Measurements from ENCODE around the gene PRKN.
A peak's percentile ranks its signal among the peaks of the same experiment; 100 is the strongest.

Gene PRKN

GRCh38 chr6:162379757-162380409 is 347.7 kb downstream of the PRKN start:
- DNase-seq (ENCODE audit: low read depth): peak; percentile 54

DNA sequence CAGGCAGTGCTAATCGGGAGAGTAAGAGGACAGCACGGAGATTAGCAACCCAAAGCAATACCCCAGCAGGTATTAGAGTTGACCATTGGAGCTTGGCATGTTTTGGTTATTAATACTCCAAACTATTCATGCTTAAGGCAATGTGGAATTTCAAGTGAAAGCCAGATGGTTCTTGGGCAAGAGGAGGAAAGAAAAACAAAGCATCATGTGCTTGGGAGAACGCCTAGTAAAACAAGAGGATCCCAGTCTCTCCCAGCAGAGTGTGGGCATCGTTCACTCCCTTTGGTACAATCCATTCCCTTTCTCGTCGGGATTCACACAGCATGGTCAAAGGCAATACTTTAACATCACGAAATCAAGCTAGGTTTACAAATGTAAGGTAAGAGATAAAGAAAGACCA is 349.8 kb downstream of the PRKN start:
- DNase-seq (ENCODE audit: low read depth): peak; percentile 65

DNA sequence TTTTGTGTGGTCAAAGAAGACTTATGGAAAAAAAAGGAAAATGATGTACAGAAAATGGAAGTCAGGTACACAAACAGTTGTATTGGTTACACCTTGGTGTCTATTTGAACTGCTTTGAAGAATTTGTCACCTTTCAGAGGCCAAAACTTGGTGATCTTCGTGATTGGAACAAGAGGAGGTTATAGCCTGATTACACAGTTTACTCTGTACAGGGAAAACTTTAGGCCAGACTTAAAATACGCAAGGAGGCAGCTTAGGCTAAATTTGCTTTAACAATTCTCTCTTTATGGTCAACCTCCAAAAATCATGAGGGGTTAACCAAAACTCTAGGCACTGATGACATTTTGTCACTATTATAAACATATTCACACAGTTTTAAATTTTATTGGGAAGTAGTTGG is 353.7 kb downstream of the PRKN start:
- DNase-seq (ENCODE audit: low read depth): no peak

- DNase-seq (ENCODE audit: low read depth): no peak
Measured at GRCh38 chr6:162373192-162373591, 354.4 kb downstream of the PRKN start.

GRCh38 chr6:162372106-162372505 is 355.5 kb downstream of the PRKN start:
- no peak for DNase-seq (ENCODE audit: low read depth)

DNA sequence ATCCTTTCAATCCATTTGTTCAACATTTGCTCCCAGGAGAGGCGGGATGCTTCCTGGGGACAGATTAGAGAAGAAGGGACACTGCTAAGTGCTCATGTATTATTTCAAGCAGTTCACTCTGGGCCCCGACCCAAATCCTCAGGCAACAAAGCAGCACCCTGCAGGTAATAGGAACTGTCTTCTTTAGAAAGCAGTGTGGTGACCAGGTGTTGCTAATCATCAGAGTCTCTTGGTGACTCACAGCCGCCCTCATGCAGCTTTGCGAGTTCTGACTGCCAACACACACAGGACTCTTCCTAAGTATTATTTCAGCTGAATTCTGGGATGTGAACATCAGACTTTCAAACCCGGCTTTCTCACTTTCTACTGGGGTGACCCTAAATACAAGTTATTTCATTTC is 356.4 kb downstream of the PRKN start:
- no peak for DNase-seq (ENCODE audit: low read depth)

DNA sequence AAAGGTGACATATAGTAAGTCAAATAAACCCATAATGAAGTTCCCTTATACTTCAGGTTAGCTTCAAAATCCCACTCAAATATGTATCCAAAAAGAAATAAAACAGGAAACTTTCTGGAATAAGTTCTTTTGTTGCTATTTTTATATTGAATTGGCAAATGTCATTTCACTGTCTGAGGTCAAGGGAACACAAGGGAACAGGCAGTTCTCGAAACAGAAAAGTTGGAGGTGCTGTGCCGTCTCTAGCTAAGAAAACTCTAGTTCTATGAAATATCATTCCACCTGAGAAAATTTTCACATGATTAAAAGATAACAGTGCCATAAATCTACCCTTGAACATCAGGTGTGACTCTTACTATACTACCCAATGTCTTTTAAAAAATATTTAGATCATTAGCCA is 358.5 kb downstream of the PRKN start:
- no peak for DNase-seq (ENCODE audit: low read depth)

DNA sequence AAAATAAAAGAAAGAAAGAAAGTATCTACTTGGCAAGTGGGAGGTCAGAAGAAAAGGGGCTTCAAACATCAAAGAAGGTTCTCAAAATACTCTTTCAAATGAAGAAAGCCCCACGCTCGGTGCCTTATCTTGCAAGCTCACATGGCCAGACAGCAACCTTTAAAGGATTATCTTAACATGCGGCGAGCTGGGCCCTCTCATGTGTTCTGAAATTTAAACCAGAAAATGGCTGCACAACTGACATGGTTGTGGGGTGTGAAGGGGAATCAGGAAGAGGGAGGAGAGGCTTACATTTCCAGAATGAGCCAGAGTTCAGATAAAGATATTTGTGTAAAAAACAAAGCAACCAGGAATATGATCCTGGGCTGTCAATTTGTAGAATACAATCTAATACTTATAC is 363.1 kb downstream of the PRKN start:
- DNase-seq (ENCODE audit: low read depth): no peak

GRCh38 chr6:162363757-162364156 is 363.8 kb downstream of the PRKN start:
- DNase-seq (ENCODE audit: low read depth): no peak

- DNase-seq (ENCODE audit: low read depth): no peak
Measured at GRCh38 chr6:162360901-162361567, 366.5 kb downstream of the PRKN start.

- DNase-seq (ENCODE audit: low read depth): no peak
Measured at GRCh38 chr6:162358625-162359024, 368.9 kb downstream of the PRKN start.

DNA sequence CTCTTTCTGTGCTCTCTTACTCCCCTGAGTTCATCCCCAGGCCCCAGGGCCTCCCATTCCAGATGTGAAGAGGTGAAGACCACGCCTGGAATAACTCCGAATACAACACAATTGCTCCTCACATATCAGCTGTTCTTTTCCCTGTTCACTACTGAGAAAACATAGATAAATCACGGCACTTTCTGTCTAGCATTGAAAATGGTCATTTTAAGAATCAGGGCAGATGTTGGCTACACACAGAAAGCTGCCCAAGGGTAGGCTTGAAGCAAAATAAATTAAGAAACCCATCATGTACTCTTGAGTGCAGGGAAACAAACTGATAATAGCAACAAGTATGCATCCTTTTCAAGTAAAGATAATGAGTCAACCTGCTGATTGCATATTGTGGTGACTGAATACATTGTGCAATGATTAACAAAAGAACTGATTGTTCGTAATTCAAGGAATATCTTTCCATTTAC is 382.5 kb downstream of the PRKN start:
- peak; percentile 41 for DNase-seq (ENCODE audit: low read depth)

GRCh38 chr6:162344646-162345010 is 382.9 kb downstream of the PRKN start:
- DNase-seq (ENCODE audit: low read depth): no peak

- peak; percentile 63 for DNase-seq (ENCODE audit: low read depth)
Measured at GRCh38 chr6:162343936-162344645, 383.5 kb downstream of the PRKN start.

- DNase-seq (ENCODE audit: low read depth): no peak
Measured at GRCh38 chr6:162343198-162343935, 384.2 kb downstream of the PRKN start.

DNA sequence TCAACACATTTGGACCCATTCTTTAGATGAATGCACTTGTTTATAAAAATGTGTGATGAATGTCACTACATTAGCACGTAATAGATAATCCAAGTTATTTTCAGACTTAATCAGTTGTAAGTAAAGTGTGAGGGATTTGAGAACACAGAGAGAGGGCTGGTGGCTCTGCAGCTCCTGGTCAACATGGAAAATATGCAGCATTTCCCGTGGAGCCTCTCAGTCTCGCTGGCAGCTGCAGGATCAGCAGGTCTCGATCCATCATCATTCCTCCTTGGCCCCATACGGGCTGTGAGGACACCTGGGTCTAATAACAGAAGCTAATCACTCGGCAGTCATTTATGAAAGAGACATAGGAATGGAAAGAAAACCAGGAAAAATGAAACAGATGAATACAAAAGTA is 390.2 kb downstream of the PRKN start:
- DNase-seq (ENCODE audit: low read depth): no peak

GRCh38 chr6:162336359-162336758 is 391.2 kb downstream of the PRKN start:
- DNase-seq (ENCODE audit: low read depth): no peak

- DNase-seq (ENCODE audit: low read depth): no peak
Measured at GRCh38 chr6:162332365-162332764, 395.2 kb downstream of the PRKN start.

DNA sequence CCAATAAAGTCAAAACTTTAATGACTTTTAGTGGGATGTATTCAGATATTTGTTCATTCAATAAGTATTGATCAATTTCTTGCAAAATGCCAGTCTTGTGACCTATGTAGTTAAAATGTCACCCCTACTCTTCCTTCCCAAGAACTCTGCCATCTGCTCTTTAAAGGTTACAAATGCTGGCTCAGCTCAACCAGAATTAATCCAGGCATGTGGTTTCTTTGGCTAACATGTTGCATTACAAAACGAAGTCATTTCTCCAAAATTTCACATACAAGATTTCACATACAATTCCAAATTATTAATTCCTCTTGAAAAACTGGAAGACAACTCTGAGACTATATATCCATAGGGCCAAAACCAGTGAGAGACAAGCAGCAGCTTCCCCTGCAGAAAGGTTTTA is 395.7 kb downstream of the PRKN start:
- no peak for DNase-seq (ENCODE audit: low read depth)

DNA sequence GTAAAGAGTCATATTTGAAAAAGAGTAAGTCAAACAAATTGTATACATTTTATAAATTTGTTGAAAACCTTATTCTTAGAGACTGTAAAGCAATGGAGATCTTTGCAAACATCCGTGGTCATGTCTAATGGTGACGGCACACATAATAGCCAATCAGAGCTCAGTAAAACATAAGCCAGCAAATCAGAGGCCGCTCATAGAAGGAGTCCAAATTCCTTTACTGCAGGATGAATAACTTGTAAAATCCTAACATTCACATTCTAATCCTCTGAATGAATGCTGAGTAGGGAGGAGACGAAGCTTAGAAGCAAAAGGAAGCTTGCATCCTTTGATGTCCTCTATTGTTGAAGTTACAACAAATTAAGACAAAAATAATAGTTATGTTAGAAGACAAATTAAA is 401.7 kb downstream of the PRKN start:
- DNase-seq (ENCODE audit: low read depth): no peak

DNA sequence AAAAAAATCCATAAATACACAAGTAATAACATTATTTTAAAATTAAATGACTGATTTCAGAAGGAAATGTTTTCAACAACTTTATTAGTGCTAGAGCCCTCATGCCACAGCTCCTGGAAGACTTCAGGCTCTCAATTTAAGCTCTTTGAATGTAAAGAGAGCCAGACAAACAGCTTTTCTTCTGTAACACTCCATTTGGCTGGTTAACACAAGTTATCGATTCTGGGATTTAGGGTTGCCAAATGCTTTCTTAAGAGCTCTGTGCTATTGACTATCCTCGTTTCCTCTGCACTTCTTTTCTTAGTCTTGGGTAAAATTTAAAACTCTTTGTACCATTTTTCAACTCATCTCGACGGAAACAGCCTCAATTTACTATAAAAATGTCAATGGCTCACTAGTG is 402.5 kb downstream of the PRKN start:
- no peak for DNase-seq (ENCODE audit: low read depth)

GRCh38 chr6:162315291-162315690 is 412.3 kb downstream of the PRKN start:
- DNase-seq (ENCODE audit: low read depth): no peak

Data from fibroblast of the conjunctiva (primary cell).